D721Med (cell line): ENCODE results near the gene KRT12.

ENCODE experiments used
- DNase-seq: peaks from one replicate; pipeline ENCODE4 v3.0.0; 2011; ENCODE audit warnings: low spot score; ENCODE audit not compliant: insufficient read length
- FAIRE-seq: peaks from 2 replicates; lab custom pipeline; 2011; peaks lifted over from hg19 to GRCh38; lab: Jason Lieb, UNC
- CTCF ChIP-seq: IDR thresholded peaks from 2 replicates; pipeline ENCODE4 v1.5.1; 2012; ENCODE audit warnings: mild to moderate bottlenecking, control low read depth; ENCODE audit not compliant: insufficient read depth; ENCODE audit errors: missing control alignments

KRT12 gene

GRCh38 chr17:40866838-40867237, at the start of gene KRT12:
Gene KRT12, minus strand, starts transcription at chr17:40867223. Its CDS starts 37 bp downstream, at chr17:40867186.
- no peak for FAIRE-seq

GRCh38 chr17:40916366-40916765, 49.3 kb upstream of the KRT12 start:
- no peak for FAIRE-seq
- TF ChIP-seq CTCF, result no peak

More at GRCh38 chr17:40866838-40867237, at the start of gene KRT12:
- no peak for TF ChIP-seq CTCF
- no peak for DNase-seq

GRCh38 chr17:40915721-40916256, 48.8 kb upstream of the KRT12 start:
- no peak for TF ChIP-seq CTCF
- FAIRE-seq (no peak), DNase-seq (no peak)

More at GRCh38 chr17:40916366-40916765, 49.3 kb upstream of the KRT12 start:
- DNase-seq, result no peak

GRCh38 chr17:40915199-40915661, 48.2 kb upstream of the KRT12 start:
- DNase-seq, result no peak

GRCh38 chr17:40914075-40914855, 47.2 kb upstream of the KRT12 start:
- FAIRE-seq (no peak), DNase-seq (no peak)
- no peak for TF ChIP-seq CTCF

More at GRCh38 chr17:40915199-40915661, 48.2 kb upstream of the KRT12 start:
- no peak for TF ChIP-seq CTCF
- FAIRE-seq, result no peak

- no peak for FAIRE-seq
- no peak for DNase-seq
- TF ChIP-seq CTCF, result no peak
Measured at GRCh38 chr17:40912486-40913210, 45.6 kb upstream of the KRT12 start.

GRCh38 chr17:40910441-40910841, 43.4 kb upstream of the KRT12 start:
- DNase-seq, result no peak
- no peak for FAIRE-seq
- no peak for TF ChIP-seq CTCF
